Amniotic epithelial cell (primary cell): ENCODE data around the gene PPP1R13L.

Experiments used
- DNase-seq: peaks from one replicate; pipeline ENCODE4 v3.0.0-alpha.2; 2010; ENCODE audit warnings: low read depth

The PPP1R13L gene

DNA sequence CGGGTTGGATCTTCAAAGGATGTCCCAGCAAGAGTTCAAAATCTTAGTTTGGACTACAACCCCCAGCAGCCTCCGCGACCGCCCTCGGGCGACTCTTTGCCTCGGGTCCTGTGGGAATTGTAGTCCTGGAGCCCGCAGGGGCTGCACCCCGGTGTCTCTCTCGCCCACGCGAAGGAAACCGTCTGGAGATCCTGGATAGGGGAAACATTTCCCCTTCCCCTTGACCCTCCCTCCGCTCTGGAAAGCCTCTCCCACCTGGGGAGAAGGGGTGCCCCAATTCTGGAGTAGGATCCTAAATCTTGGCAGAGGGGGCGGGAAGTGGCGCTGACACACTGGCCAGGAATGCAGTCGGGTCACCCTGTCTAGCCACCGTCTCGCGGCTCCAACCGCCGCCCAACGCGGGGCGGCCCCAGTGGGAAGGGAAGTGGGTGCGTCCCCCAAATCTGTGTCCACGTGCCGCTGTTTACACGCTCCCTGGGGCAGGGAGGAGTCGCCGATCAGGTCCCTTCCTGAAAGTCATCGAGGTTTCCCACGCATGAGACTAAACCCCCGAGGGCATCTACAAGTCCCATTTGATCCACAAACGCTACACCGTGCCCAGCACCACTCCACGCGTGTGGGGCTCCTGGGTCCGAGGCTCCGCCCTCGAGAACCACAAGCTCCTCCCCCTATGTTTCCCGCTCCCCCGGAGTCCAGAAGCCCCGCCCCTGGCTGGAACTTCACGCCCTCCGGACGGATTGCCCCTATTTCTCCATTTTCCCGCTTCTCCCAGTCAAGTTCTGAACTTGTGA lies 761 bp upstream of the PPP1R13L start:
- peak; percentile 81 for DNase-seq

GRCh38 chr19:45403781-45404556 lies 900 bp downstream of the PPP1R13L start:
- DNase-seq = peak; percentile 65

DNA sequence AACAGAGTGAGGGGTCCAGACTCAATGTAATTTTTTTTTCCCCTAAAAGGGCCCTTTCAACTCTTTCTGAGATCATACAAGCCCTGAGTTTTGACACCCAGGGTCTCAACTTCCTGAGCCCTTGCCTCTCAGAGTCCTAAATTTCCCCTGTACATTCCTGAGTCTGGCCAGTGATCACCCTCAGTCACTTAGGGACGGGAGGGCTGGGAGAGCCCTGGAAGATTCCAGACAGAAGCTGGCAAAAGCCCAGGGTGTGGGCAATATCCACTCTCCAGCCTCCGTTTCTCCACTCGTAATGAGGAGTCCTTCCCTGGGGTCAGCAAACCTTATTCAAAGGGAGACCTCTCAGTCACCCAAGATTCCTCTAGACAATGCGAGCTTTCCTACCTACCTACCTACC lies 1.6 kb downstream of the PPP1R13L start:
- DNase-seq = no peak

GRCh38 chr19:45402298-45403061 lies 2.4 kb downstream of the PPP1R13L start:
- DNase-seq = no peak

- no peak for DNase-seq
Measured at GRCh38 chr19:45401815-45402214, 3.1 kb downstream of the PPP1R13L start.

DNA sequence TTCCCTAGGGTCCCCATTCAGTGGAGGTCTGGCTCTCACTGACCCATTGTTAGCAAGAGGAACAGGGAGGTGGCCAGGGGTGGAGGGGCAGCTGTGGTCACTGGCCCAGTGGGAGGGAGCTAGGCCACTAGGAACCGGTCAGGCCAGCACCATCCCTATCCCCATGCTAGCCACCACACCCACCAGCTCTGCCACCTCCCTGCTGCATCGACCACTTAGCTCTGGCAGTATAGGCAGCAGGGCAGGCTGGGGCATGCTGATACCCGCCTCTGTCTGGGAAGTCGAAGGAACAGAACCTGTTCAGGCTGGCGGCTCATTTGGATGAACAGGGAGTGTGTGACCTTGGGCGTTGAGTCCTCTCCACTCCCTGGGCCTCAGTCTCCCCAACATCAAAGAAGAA lies 4.7 kb downstream of the PPP1R13L start:
- DNase-seq = no peak

GRCh38 chr19:45395821-45396617 lies 8.8 kb downstream of the PPP1R13L start:
- no peak for DNase-seq

- DNase-seq = no peak
Measured at GRCh38 chr19:45391871-45392665, 12.8 kb downstream of the PPP1R13L start.

DNA sequence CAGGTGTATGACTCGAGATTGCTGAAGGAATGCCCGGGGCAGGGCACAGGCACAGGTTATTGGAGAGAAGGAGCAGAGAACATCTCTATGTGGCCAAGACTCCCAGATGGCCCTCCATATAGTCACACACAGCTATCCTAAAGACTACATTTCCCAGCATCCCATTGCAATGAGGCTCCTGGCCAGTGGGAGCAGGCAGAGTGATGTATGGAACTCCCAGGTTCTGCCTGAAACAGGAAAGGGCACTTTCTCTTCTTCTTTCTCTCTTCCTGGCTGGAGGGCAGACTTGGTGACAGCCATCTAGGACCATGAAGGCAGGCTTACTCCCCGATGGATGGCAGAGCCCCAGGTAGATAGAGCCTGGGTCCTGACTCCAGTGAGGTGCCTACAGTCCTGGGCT lies 13.5 kb downstream of the PPP1R13L start:
- peak; percentile 40 for DNase-seq

GRCh38 chr19:45385392-45386221 lies 19.3 kb downstream of the PPP1R13L start:
- DNase-seq = no peak

DNA sequence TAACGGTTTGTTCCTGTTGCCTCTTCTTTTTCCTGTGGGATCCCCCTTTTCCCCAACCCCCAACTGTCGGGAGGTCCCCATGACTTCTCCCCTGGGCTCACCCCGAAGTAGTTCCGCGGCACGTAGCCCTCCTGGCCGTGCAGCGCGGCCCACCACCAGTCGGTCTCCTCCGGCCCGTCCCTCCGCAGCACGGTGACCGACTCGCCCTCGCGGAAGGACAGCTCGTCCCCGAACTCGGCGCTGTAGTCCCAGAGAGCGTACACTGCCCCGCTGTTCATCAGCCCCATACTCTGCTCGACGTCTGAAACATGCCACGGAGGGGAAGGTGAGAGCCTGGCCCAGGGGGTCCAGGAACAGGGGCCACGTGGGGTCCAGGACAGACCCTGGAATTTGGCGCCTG lies 22.4 kb downstream of the PPP1R13L start:
- no peak for DNase-seq

GRCh38 chr19:45380107-45380506 lies 24.8 kb downstream of the PPP1R13L start:
- no peak for DNase-seq

DNA sequence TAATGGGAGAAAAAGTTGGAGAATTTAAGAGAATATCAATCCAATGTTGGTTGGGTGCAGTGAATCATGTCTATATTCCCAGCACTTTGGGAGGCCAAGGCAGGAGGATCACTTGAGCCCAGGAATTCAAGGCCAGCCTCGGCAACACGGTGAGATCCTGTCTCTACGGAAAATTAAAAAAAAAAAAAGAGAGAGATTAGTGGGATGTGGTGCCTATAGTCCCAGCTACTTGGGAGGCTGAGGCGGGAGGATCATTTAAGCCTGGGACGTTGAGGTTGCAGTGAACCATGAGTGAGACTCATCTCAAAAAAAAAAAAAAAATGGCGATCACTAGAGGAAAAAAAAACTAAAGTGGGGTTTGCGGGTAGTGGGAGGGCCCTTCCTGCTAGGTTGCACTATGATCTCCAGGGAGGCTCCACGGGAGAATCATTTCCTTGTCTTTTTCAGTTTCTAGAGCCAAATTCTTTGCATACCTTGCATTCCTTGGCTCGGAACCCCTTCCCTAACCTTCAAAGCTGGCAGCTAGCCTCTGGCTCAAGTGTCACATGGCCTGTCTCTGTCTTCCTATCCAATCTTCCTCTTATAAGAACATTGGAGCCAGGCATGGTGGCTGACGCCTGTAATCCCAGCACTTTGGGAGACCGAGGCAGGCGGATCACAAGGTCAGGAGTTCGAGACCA lies 28.7 kb downstream of the PPP1R13L start:
- DNase-seq = peak; percentile 98

DNA sequence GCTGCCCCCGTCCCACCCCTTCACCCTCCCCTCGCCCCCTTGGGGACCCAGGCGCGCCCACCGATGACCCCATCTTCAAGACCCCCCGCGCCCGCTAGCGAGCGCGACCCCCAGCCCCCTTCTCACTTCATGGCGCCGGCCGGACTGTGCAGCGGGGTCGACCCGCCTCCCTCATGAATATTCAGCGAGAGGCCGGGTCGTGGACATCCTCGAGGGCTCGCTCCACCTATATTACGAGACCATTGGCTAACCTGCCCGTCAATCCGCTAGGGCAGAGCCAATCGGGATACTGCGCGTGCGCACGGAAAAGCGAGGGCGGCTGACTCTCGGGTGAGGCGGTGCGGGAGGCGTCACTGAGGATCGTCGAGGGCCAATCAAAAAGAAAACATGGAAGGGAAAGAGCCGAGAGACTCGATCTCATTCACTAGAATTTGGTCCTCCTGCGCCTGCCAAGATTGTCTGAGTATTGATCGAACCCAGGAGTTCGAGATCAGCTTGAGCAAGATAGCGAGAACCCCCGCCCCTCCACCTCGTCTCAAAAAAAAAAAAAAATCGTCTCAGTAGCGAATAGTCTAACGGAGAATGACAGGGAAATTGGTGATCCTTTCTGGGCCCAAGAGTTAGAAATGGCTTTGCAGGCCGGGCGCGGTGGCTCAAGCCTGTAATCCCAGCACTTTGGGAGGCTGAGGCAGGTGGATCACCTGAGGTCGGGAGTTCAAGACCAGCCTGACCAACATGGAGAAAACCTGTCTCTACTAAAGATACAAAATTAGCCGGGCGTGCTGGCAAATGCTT lies 34.3 kb downstream of the PPP1R13L start, which contains the start of gene ERCC2:
ERCC2 (minus strand) TSS at position 164 of the 795 bp plus-strand sequence; CDS start at position 131, 33 bp downstream.
- DNase-seq = peak; percentile 98

DNA sequence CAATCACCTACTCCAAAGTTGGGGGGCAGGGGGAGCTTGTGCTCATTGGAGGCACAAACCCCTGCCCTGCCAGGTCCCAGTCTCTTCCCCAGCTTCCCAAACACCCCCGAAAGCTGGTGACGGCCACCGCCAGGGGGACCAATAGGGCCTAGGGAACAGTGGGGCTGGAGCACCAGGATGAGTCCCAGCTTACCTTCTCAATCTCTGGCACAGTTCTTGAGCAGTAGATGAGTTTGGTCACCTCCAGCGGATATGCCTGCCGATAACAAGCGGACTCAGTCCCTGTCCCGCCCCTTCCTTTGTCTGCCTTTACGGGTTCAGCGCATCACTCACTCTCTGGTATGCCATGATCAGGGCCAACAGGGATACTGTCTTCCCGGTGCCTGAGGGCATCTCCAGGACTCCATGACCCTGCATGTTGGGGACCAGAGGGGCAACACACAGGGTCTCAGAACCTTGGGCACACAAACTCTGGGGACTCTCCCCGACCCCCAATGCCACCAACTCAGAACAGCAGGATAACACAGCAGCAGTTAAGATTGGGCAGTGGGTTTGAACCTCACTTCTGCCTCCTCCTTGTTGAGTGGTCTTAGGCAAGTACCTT lies 36.0 kb downstream of the PPP1R13L start:
- no peak for DNase-seq

- no peak for DNase-seq
Measured at GRCh38 chr19:45368127-45368526, 36.7 kb downstream of the PPP1R13L start.

DNA sequence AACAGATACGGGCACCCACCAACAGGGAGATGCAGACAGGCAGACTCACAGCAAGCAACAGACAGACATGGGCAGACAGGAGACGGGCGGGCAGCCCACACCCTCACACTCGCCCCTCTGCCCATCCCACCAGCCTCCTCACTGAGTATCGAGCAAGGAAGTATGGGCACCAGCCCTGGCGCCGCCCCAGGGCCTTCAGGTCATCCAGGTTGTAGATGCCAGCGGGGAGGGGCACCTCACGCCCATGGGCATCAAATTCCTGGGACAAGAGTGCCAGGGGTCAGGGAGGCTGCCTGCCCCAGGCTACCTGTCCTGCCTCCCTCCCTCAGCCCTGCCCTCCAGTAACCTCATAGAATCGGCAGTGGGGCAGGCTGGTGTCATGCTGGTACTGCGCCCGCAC lies 40.2 kb downstream of the PPP1R13L start:
- no peak for DNase-seq

GRCh38 chr19:45363861-45364459 lies 40.9 kb downstream of the PPP1R13L start:
- no peak for DNase-seq
